ENCODE data around the gene POLR1E. TPM values are rescaled to one million over a fixed set of nuclear protein-coding genes. Genes with fewer than 3 reads are reported as not detected.

POLR1E gene
- total RNA-seq, 4 donors from 2014 or later: 14.8 to 23.3 (median 18.5) TPM

DNA sequence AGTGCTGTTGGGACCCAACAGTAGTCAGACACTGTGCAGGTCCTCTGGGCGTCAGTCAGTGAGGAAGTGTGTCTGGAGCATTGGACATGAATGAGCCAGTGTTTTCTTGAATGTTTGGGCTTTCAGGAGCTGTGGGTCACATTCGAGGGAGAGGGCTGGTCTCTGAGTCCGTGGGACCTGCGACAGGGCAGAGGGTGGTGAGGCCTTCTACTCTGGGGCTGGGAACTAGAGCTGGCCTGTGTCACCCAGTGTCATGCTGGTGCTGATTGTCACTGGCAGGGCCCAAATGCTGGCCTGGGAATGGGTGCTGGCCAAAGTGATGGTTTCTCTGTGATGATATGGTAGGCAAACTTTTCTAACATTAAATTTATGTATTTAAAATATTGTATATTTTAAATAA is 10.3 kb downstream of the POLR1E start:
- H3K36me3 ChIP-seq: peaks cover 35 to 46% of the 10 kb centered on the region in 2 donors

DNA sequence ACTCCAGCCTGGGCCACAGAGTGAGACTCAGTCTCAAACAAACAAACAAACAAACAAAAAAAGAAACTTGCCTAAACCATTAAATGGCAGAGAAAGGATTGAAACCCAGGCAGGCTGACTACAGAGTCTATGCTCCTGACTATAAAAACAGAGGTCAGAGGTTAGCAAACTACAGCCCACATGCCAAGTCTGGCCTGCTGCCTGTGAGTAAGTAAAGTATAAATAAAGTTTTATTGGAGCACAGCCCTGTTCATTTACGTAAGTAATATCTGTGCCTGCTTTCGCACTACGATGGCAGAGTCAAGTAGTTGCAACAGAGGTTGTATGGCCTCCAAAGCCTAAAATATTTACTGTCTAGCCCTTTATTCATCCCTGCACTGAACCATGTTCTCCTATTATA is 11.6 kb downstream of the POLR1E start:
- Histone ChIP-seq H3K27ac (no peak overlapping the region), H3K9me3 (no peaks in the 10 kb centered on the region), H3K4me1 (no peaks in the 10 kb centered on the region), H3K4me3 (replicated peaks in 1 of 3) (no peak overlapping the region), H3K36me3 (peaks cover 35 to 59% of the 10 kb centered on the region in 2 donors), H3K27me3 (no peaks in the 10 kb centered on the region)
- DNase-seq: no peak
- intact Hi-C loops (cut with DNase I): no loop called here
- WGBS, 2 donors: 93 to 97% methylated on average over 3 of the region's 3 CpGs
- TF ChIP-seq POLR2A (IDR thresholded peaks at IDR 0.05): no peak
- TF ChIP-seq, protein P1, sequence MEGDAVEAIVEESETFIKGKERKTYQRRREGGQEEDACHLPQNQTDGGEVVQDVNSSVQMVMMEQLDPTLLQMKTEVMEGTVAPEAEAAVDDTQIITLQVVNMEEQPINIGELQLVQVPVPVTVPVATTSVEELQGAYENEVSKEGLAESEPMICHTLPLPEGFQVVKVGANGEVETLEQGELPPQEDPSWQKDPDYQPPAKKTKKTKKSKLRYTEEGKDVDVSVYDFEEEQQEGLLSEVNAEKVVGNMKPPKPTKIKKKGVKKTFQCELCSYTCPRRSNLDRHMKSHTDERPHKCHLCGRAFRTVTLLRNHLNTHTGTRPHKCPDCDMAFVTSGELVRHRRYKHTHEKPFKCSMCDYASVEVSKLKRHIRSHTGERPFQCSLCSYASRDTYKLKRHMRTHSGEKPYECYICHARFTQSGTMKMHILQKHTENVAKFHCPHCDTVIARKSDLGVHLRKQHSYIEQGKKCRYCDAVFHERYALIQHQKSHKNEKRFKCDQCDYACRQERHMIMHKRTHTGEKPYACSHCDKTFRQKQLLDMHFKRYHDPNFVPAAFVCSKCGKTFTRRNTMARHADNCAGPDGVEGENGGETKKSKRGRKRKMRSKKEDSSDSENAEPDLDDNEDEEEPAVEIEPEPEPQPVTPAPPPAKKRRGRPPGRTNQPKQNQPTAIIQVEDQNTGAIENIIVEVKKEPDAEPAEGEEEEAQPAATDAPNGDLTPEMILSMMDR (IDR thresholded peaks at IDR 0.05): no peak

More for the DNA sequence above, 10.3 kb downstream of the POLR1E start:
- no peak overlapping the region for H3K4me3 ChIP-seq (replicated peaks in 1 of 3)
- no peaks in the 10 kb centered on the region for H3K27me3 ChIP-seq
- TF ChIP-seq, protein P1 (IDR thresholded peaks at IDR 0.05): no peak
- no peak for TF ChIP-seq POLR2A (IDR thresholded peaks at IDR 0.05)
- no peaks in the 10 kb centered on the region for H3K9me3 ChIP-seq
- WGBS, 2 donors: 66 to 83% methylated on average over 4 of the region's 4 CpGs
- no peak for DNase-seq
- no peak overlapping the region for H3K27ac ChIP-seq
- intact Hi-C loops (cut with DNase I): no loop called here
- no peaks in the 10 kb centered on the region for H3K4me1 ChIP-seq

- no peak overlapping the region for H3K27ac ChIP-seq
- 50 to 60% methylated on average over 3 of the region's 3 CpGs for WGBS, 2 donors
- no peaks in the 10 kb centered on the region for H3K9me3 ChIP-seq
- no peaks in the 10 kb centered on the region for H3K27me3 ChIP-seq
- H3K36me3 ChIP-seq: peaks cover 38 to 61% of the 10 kb centered on the region in 2 donors
- TF ChIP-seq, protein P1 (IDR thresholded peaks at IDR 0.05): no peak
- TF ChIP-seq POLR2A (IDR thresholded peaks at IDR 0.05): no peak
- H3K4me1 ChIP-seq: no peaks in the 10 kb centered on the region
- no peak for DNase-seq
- H3K4me3 ChIP-seq (replicated peaks in 1 of 3): no peak overlapping the region
- intact Hi-C loops (cut with DNase I): no loop called here
Observed at GRCh38 chr9:37498457-37498856, 12.7 kb downstream of the POLR1E start.

GRCh38 chr9:37499297-37499696 is 13.5 kb downstream of the POLR1E start:
- H3K9me3 ChIP-seq: no peaks in the 10 kb centered on the region
- DNase-seq: no peak
- no peaks in the 10 kb centered on the region for H3K4me1 ChIP-seq
- no peak for TF ChIP-seq POLR2A (IDR thresholded peaks at IDR 0.05)
- TF ChIP-seq, protein P1 (IDR thresholded peaks at IDR 0.05): no peak
- H3K27ac ChIP-seq: no peak overlapping the region
- no peak overlapping the region for H3K4me3 ChIP-seq (replicated peaks in 1 of 3)
- peaks cover 34 to 55% of the 10 kb centered on the region in 2 donors for H3K36me3 ChIP-seq
- 87 to 91% methylated on average over 6 of the region's 6 CpGs for WGBS, 2 donors
- no peaks in the 10 kb centered on the region for H3K27me3 ChIP-seq
- intact Hi-C loops (cut with DNase I): no loop called here

GRCh38 chr9:37501957-37502596 is 16.3 kb downstream of the POLR1E start:
- Histone ChIP-seq H3K27ac (no peak overlapping the region), H3K36me3 (peaks cover 16 to 42% of the 10 kb centered on the region in 2 donors), H3K4me3 (replicated peaks in 1 of 3) (no peak overlapping the region), H3K9me3 (no peaks in the 10 kb centered on the region), H3K4me1 (no peaks in the 10 kb centered on the region), H3K27me3 (no peaks in the 10 kb centered on the region)
- no peak for DNase-seq
- intact Hi-C loops (cut with DNase I): loop anchor here (10.0 kb wide), 1 partner anchor 153 kb away; the partner anchor contains the start of gene FRMPD1
- TF ChIP-seq POLR2A (IDR thresholded peaks at IDR 0.05): no peak
- TF ChIP-seq, protein P1 (IDR thresholded peaks at IDR 0.05): no peak
- WGBS, 2 donors: 68 to 75% methylated on average over 2 of the region's 2 CpGs
